Diencephalon (tissue), 1 donor: ENCODE measurements around the gene SMAD4. TPM values are rescaled to one million over a fixed set of nuclear protein-coding genes. Genes with fewer than 3 reads are reported as not detected.

Experiments used
- total RNA-seq: library from RNA; depleted of rRNA; stranded (reverse); fragments of >200 nt; gene quantifications from one replicate; pipeline ENCODE4 v1.2.3, GENCODE V29; 2014

The SMAD4 gene
- 59.1 TPM for total RNA-seq

GRCh38 chr18:51029694-51030536 lies at the start of gene SMAD4:
Gene SMAD4, plus strand, starts transcription at chr18:51030213. Its CDS starts 16,834 bp downstream, at chr18:51047047.

Other genes starting within 250 kb of the SMAD4 start
- 1.6 TPM for gene MRO, start 210.2 kb upstream of the SMAD4 start, total RNA-seq
- gene ME2, start 151.1 kb upstream of the SMAD4 start, total RNA-seq = 109 TPM
- 10.4 TPM for gene ELAC1, start 62.2 kb upstream of the SMAD4 start, total RNA-seq
- gene MEX3C, start 167.5 kb downstream of the SMAD4 start, total RNA-seq = 79.4 TPM